HCEC 1CT (cell line): ENCODE measurements around the gene EFCAB8.
"Not testable (repeated sequence)": the region's sequence is repeated elsewhere in the genome, so short reads cannot be mapped to it uniquely, and the experiment has no call there.

ENCODE experiments used
- DNase-seq: peaks from one replicate; pipeline ENCODE4 v3.0.0-alpha.2; 2017

Gene EFCAB8

DNA sequence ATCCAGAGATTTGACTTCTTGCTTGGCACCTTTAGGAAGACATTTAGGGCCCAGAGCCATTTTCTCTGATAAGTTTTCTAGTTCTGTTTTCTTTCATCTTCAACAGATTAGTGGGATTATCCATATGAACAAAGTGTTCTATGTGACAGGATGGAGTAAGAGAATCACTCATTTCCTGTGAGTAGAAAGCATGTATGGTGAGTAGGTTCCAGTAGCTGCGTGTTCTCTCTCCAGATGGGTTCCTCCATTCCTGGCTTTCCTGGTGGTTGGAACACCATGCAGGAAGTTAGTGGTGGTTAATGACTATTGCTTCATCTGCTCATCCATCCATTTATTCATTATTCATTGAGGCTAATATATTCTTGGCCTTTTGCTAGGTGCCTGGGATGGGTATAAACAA, 54.0 kb downstream of the EFCAB8 start:
- peak; percentile 55 for DNase-seq

- no peak for DNase-seq
These were observed 55.3 kb downstream of the EFCAB8 start for GRCh38 chr20:32914031-32914430.

GRCh38 chr20:32917191-32917950, 58.6 kb downstream of the EFCAB8 start:
- no peak for DNase-seq

DNA sequence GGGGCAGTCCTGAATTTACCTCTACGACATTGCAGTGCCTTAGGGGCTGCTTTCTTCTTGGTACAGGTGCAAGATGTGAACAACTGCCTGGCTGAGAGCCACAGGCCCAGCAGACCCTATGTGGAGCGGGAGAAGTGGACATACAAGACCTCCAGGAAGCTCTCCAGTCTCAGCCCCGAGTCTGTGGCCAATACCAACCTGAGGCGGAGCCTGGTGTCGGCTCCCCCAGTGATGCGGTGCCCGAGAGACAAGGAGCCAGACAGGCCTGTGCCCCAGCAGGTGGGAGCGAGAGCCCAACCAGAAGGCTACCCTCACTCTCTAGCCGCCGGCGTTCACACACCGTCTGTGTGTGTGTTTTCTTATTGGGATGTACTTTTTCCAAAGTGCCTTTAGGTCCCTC, 59.6 kb downstream of the EFCAB8 start:
- no peak for DNase-seq

- no peak for DNase-seq
These were observed 60.0 kb downstream of the EFCAB8 start for GRCh38 chr20:32918751-32919150.

- no peak for DNase-seq
These were observed 61.3 kb downstream of the EFCAB8 start for GRCh38 chr20:32920066-32920465.

DNA sequence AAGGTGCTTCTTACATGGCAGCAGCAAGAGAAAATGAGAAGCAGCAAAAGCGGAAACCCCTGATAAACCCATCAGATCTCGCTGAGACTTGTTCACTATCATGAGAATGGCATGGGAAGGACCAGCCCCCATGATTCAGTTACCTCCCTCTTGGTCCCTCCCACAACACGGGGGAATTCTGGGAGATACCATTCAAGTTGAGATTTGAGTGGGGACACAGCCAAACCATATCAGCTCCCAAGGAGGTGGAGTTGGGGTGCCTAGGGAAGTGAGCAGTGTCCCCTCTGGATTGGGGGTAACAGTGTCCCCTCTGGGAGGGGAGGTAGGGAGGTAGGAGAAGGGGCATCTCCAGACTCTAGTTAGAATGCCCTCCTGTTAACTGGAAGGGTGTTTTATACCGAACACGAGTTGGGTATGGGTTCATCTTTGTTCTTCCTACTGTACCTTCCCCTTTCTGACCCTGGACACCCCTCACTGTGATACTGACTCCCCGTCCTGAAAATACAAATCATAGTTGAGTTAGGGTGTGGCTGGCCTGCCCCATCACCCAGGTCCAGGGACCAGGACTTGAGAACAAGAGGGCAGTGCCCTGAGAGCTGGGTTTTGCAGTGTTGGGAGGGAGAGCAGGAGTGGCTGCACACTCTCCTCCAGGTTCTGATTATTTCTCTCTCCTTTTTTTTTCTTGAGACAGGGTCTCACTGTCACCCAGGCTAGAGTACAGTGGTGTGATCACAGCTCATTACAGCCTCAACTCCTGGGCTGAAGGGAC, 62.0 kb downstream of the EFCAB8 start:
- DNase-seq: no peak

- no peak for DNase-seq
These were observed 63.7 kb downstream of the EFCAB8 start for GRCh38 chr20:32922466-32922865.

- no peak for DNase-seq
These were observed 66.1 kb downstream of the EFCAB8 start for GRCh38 chr20:32924781-32925180.

GRCh38 chr20:32925481-32926196, 66.9 kb downstream of the EFCAB8 start:
- no peak for DNase-seq

DNA sequence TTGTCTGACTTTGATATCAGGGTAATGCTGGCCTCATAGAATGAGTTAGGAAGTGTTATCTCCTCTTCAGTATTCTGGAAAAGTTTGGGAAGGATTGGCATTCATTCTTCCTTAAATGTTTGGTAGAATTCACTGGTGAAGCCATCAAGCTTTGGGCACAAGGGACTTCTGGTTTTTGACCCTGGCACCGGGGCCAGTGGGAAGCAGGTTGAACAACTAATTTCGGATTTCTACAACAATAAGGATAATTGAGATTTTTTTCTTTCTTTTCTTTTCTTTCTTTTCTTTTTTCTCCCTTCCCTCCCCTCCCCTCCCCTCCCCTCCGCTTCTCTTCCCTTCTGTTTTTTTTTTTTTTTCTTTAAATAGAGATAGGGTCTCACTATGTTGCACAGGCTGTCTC, 70.4 kb downstream of the EFCAB8 start:
- no peak for DNase-seq

- DNase-seq: no peak
These were observed 71.5 kb downstream of the EFCAB8 start for GRCh38 chr20:32930181-32930580.

DNA sequence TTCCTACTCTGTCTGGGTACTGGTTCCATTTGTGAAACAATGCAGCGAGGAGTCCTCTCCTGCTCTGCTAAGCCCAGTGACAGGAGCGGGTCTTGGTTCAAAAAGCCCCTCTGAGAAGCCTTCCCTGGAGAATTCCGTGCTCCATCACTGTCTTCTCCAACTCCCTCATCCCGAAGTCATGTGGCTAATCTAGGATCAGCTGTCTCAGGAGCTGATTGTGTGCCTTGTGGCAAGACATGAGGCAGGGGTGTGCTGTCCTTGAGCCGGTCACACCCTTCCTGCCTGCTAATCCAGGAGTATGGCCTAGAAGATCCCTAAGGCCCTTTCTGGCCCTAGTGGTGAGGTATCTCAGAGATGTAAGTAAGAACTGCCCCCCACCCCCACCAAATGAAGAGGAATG, 72.0 kb downstream of the EFCAB8 start:
- no peak for DNase-seq

GRCh38 chr20:32934580-32934979, 75.9 kb downstream of the EFCAB8 start:
- no peak for DNase-seq

DNA sequence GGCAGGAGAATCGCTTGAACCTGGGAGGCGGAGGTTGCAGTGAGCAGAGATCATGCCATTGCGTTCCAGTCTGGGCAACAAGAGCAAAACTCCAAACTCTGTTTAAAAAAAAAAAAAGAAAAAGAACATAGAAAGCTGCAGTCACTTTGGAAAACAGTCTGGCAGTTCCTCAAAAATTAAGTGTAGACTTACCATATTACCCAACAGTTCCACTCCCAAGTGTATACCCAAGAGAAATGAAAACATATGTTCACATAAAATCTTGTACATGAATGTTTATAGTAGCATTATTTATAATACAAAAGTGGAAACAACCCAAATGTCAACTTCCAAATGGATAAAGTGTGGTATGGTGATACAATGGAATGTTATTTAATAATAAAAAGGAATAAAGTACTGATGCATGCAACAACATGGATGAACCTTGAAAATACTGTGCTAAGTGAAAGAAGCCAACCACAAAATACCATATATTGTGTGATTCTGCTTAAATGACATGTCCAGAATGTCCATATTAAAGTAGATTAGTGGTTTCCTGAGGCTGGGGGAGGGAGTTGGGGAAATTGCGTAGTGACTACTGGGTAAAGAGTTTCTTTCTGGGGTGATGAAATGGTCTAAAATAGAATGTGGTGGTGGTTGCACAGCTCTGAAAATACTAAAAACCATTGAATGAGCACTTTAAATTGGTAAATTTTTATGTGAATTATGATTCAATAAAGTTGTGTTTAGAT, 82.6 kb downstream of the EFCAB8 start:
- no peak for DNase-seq

DNA sequence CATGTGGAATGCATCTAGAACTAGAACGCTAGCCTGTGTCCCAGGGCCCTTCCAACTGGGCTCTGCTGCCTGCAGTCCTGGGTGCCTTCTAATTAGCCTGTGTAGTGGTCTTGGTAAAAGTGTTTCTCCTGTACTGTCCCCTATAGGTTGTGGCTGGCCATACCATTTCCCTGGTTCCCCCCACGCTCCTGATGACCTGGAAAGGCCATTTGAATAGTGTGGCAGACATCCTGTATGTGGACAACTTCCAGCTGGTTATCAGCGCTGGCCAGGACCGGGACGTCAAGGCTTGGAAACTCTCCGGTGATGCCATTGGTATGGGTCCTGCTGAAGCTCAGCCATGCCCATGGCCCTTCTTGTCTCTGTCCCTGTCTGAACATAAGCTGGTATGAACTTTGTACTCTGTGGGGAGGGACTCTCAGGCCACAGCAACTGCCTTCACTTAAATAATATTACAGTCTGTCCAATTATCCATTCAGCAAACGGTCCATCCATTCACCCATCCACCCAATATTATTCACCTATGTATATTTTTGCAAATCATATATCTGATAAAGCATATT, 84.8 kb downstream of the EFCAB8 start:
- DNase-seq: no peak

DNA sequence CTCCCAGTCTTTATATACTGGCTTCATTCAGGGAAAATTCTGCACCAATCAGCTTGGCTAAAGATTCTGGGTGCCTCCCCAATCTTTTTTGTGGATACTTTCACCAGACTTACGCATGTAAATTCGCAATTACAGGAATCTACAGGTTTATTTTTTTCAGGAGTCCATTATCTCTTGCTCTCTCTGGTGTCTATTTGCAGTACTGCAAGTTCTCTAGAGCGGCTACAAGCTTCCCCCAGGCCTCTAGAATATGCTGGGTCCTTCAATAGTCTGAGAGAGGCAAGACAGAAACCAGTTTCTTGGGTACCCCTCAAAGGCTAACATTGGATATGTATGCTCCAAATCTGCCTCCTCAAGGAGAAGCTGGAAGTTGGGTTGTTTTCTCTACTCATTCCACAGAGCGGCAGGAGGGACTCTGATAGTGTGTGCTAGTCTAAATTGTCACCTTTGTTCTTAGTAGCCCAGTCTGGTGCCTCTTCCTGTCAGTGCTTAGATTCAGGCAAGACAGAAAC, 87.0 kb downstream of the EFCAB8 start:
- peak; percentile 38 for DNase-seq

DNA sequence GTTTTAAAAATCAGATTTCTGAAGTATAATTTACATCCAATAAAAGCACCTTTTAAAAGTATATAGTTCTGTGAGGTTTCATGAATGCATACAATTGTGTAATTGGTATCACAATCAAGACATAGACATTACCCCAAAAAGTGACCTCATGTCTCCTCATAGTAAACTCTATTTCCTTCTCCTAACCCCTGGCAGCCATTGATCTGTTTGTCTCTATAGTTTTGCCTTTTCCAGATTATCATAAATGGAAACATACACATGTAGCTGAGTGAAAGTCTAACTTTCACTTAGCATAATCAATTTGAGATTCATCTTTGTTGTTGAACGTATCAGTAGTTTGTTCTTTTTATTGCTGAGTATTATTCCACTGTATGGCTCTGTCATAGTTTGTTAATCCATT, 87.9 kb downstream of the EFCAB8 start:
- no peak for DNase-seq

GRCh38 chr20:32950539-32950938, 91.8 kb downstream of the EFCAB8 start:
- not testable (repeated sequence) for DNase-seq

DNA sequence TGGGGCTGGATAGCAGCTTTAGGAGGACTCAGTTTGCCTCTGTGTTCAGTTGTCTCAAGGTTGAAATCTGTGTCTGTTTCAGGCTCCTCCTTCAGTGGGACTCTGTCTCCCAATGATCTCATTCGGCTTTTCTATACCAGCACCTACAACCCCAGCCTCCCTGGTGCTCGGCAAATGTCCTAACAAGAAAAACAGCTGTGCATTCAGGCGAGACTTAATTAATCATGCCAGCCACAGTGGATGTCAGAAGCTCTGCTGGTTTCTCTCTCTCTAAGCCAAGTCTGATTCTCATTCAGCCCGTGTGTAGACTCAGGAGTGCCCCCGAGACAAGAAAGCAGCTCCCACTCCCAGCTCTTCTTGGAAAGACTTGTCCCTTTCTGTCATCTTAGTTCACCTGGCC, 98.7 kb downstream of the EFCAB8 start:
- no peak for DNase-seq

- DNase-seq: no peak
These were observed 99.9 kb downstream of the EFCAB8 start for GRCh38 chr20:32958574-32958973.
